Measurements from ENCODE around the gene PLEKHM1.
A peak's percentile ranks its signal among the peaks of the same experiment; 100 is the strongest.

- TF ChIP-seq CTCF (IDR thresholded peaks at IDR 0.05; ENCODE audit: insufficient read depth, low read length) = no peak
- no peak for TF ChIP-seq REST (IDR thresholded peaks at IDR 0.05; ENCODE audit: insufficient replicate concordance, low read depth)
- TF ChIP-seq POLR2AphosphoS5 (IDR thresholded peaks at IDR 0.05; ENCODE audit: low read depth) = no peak
- no peak for TF ChIP-seq GABPA (IDR thresholded peaks at IDR 0.05; ENCODE audit: low read depth)
- TF ChIP-seq SPI1 (IDR thresholded peaks at IDR 0.05; ENCODE audit: borderline replicate concordance, low read depth) = peak; percentile 91
Measured at GRCh38 chr17:45410144-45411091, 80.1 kb downstream of the PLEKHM1 start.

All from HL-60 (cell line).